HL-60 (cell line): Measurements from ENCODE around the gene ARAP2.

Experiments used
- DNase-seq, 2 experiments: peaks; one replicate each; pipeline ENCODE4 v3.0.0-alpha.2; 2010 to 2020; ENCODE audit warnings: low read depth in 1 of 2, low spot score in 1 of 2
- H3K27ac ChIP-seq: fragments of 250-450 bp; sonication (Bioruptor Pico); replicated peaks from 2 replicates; pipeline ENCODE4 v1.5.1; 2020; ENCODE audit warnings: mild to moderate bottlenecking, moderate library complexity
- H3K27me3 ChIP-seq: fragments of 250-450 bp; sonication (Bioruptor Pico); 2 replicates; pipeline ENCODE4 v1.5.1; 2021; ENCODE audit warnings: mild to moderate bottlenecking, moderate library complexity; ENCODE audit not compliant: insufficient read depth, poor library complexity, severe bottlenecking
- H3K4me3 ChIP-seq: replicated peaks from 2 replicates; pipeline ENCODE4 v1.5.1; 2011; ENCODE audit warnings: mild to moderate bottlenecking, control low read depth, low read length; ENCODE audit not compliant: insufficient read depth
- GABPA ChIP-seq: IDR thresholded peaks from 2 replicates; pipeline ENCODE4 v1.6.1; 2012; ENCODE audit warnings: low read depth
- POLR2AphosphoS5 ChIP-seq: IDR thresholded peaks from 2 replicates; pipeline ENCODE4 v1.6.1; 2012; ENCODE audit warnings: low read depth
- SPI1 ChIP-seq: IDR thresholded peaks from 2 replicates; pipeline ENCODE4 v1.6.1; 2012; ENCODE audit warnings: low read depth, mild to moderate bottlenecking, borderline replicate concordance
- TF ChIP-seq, protein P1 (sequence below): IDR thresholded peaks from one replicate; pipeline ENCODE4 v1.5.1; 2011; ENCODE audit warnings: low read length, control low read depth, inconsistent platforms; ENCODE audit not compliant: insufficient read depth
- TF ChIP-seq, protein P2 (sequence below): IDR thresholded peaks from 2 replicates; pipeline ENCODE4 v1.6.1; 2012; ENCODE audit warnings: low read depth; ENCODE audit not compliant: insufficient replicate concordance

ARAP2 gene

DNA sequence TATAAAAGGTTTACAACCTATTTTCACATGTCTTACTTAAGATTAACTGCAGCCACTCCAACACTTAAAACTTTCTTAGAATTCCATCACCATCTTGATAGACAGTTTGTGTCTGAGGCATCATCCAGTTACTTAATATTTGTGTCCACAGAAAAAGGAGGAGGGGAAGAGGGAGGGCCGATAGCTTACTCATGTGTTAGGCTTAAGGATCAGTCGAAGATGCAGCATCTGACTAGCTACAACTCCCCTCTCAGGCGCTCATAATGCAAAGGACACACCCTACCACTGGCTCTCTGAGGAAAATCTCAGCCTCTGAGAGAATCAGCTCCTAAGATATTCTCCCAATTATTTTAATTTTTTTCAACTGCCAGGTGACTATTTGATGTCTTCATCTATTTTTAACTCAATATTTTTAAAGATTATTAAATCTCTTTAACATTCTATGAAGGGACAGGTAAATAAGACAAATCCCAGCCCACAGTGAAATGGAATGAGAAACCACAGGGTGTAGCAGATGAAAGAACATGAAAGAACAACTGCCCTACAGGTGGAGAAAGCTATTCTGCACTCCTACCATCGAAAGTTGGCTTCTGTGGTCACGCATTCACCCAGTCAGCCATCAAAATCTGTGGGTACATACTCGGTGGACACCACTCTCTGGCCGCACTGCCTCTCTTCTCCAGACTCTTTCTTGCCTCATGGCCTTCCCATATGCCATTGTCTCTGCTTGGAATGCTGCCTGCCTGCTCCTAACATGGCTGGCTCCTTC is 48.0 kb downstream of the ARAP2 start:
- DNase-seq: no peak
- H3K27ac ChIP-seq: no peak overlapping the region
- H3K27me3 ChIP-seq: no peaks in the 10 kb centered on the region
- no peak overlapping the region for H3K4me3 ChIP-seq
- TF ChIP-seq, protein P1, sequence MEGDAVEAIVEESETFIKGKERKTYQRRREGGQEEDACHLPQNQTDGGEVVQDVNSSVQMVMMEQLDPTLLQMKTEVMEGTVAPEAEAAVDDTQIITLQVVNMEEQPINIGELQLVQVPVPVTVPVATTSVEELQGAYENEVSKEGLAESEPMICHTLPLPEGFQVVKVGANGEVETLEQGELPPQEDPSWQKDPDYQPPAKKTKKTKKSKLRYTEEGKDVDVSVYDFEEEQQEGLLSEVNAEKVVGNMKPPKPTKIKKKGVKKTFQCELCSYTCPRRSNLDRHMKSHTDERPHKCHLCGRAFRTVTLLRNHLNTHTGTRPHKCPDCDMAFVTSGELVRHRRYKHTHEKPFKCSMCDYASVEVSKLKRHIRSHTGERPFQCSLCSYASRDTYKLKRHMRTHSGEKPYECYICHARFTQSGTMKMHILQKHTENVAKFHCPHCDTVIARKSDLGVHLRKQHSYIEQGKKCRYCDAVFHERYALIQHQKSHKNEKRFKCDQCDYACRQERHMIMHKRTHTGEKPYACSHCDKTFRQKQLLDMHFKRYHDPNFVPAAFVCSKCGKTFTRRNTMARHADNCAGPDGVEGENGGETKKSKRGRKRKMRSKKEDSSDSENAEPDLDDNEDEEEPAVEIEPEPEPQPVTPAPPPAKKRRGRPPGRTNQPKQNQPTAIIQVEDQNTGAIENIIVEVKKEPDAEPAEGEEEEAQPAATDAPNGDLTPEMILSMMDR: no peak
- TF ChIP-seq POLR2AphosphoS5: no peak

DNA sequence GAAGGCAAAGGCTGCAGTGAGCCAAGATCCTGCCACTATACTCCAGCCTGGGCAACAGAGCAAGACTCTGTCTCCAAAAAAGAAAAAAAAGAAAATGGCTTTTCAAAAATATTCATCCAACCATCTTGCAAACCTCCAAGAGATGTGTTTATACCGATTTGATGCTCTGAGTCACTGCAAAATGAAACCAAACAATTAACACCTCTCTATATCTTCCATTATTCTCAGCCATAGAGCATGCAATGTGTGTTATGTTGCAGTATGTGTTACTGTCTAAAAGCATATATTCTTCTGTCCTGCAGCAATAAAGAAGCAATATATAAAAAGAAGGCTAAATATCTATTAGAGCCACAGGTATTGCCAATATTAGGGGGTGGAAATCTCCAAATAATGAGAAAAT is 51.4 kb downstream of the ARAP2 start:
- Histone ChIP-seq H3K4me3 (no peak overlapping the region), H3K27ac (no peak overlapping the region), H3K27me3 (no peaks in the 10 kb centered on the region)
- no peak for TF ChIP-seq SPI1
- TF ChIP-seq, protein P1: no peak
- TF ChIP-seq POLR2AphosphoS5: no peak
- TF ChIP-seq GABPA: no peak
- TF ChIP-seq, protein P2, sequence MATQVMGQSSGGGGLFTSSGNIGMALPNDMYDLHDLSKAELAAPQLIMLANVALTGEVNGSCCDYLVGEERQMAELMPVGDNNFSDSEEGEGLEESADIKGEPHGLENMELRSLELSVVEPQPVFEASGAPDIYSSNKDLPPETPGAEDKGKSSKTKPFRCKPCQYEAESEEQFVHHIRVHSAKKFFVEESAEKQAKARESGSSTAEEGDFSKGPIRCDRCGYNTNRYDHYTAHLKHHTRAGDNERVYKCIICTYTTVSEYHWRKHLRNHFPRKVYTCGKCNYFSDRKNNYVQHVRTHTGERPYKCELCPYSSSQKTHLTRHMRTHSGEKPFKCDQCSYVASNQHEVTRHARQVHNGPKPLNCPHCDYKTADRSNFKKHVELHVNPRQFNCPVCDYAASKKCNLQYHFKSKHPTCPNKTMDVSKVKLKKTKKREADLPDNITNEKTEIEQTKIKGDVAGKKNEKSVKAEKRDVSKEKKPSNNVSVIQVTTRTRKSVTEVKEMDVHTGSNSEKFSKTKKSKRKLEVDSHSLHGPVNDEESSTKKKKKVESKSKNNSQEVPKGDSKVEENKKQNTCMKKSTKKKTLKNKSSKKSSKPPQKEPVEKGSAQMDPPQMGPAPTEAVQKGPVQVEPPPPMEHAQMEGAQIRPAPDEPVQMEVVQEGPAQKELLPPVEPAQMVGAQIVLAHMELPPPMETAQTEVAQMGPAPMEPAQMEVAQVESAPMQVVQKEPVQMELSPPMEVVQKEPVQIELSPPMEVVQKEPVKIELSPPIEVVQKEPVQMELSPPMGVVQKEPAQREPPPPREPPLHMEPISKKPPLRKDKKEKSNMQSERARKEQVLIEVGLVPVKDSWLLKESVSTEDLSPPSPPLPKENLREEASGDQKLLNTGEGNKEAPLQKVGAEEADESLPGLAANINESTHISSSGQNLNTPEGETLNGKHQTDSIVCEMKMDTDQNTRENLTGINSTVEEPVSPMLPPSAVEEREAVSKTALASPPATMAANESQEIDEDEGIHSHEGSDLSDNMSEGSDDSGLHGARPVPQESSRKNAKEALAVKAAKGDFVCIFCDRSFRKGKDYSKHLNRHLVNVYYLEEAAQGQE: no peak
- no peak for DNase-seq

DNA sequence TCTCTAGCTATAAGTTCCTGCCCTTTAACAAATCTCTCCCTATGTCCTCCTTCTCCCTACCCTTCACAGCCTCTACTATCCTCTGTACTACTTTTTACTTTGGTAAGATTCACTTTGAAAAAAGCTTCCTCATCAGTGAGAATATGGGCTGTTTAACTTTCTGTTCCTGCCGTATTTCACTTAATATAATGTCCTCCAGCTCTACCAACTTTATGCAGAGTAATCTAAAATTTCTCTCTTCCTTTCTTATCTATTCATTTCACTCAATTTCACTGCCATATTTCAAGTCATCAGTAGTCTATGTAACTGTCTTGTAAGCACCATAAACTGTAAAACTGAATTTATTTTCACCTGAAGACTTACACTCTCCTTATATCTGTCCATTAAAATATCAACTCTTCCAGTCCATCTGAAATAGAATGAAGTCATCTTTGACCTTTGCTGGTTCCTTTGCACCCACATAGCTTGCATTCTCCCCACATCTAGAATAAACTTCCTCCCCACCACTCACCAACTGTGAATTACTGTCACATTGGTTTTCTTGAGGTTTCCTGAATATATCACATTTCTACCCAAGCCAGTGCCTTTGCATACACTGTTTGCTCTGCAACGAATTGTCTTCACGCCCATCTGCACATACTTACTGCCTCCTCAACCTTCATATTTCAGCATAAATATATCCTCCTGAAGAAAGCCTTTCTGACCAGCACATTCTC is 54.6 kb downstream of the ARAP2 start:
- no peak overlapping the region for H3K27ac ChIP-seq
- no peak overlapping the region for H3K4me3 ChIP-seq
- TF ChIP-seq POLR2AphosphoS5 (no peak), GABPA (no peak), SPI1 (no peak)
- TF ChIP-seq, protein P2: no peak
- TF ChIP-seq, protein P1: no peak
- peak in 1 of 2 experiments; percentile 14 for DNase-seq
- H3K27me3 ChIP-seq: no peaks in the 10 kb centered on the region
